HG03378 (cell line): Measurements from ENCODE around the gene NDUFA9.

ENCODE experiments used
- ATAC-seq: cut with Tn5 transposase; IDR thresholded peaks from one replicate; pipeline ENCODE4 v1.9.1; 2021; ENCODE audit warnings: mild to moderate bottlenecking, moderate library complexity; ENCODE audit not compliant: unreplicated experiment

The NDUFA9 gene

GRCh38 chr12:4648501-4649357 lies at the start of gene NDUFA9, which contains the start of gene AKAP3:
Gene NDUFA9, plus strand, starts transcription at chr12:4649114. Its CDS starts 13 bp downstream, at chr12:4649127.
Gene AKAP3, minus strand, starts transcription at chr12:4649051. Its CDS starts 10,855 bp downstream, at chr12:4638196.
- peak; percentile 71 for ATAC-seq

- ATAC-seq = no peak
These were observed 45.5 kb upstream of the NDUFA9 start for GRCh38 chr12:4603421-4603820.

GRCh38 chr12:4603946-4604345 lies 45.0 kb upstream of the NDUFA9 start:
- no peak for ATAC-seq

- peak; percentile 93 for ATAC-seq
These were observed 44.2 kb upstream of the NDUFA9 start for GRCh38 chr12:4604684-4605193.

GRCh38 chr12:4607056-4607455 lies 41.9 kb upstream of the NDUFA9 start:
- no peak for ATAC-seq

- ATAC-seq = no peak
These were observed 39.8 kb upstream of the NDUFA9 start for GRCh38 chr12:4609071-4609470.

- no peak for ATAC-seq
These were observed 38.4 kb upstream of the NDUFA9 start for GRCh38 chr12:4610481-4610880.

GRCh38 chr12:4615667-4616066 lies 33.2 kb upstream of the NDUFA9 start:
- ATAC-seq = no peak

GRCh38 chr12:4621511-4621910 lies 27.4 kb upstream of the NDUFA9 start:
- no peak for ATAC-seq

- ATAC-seq = no peak
These were observed 22.4 kb upstream of the NDUFA9 start for GRCh38 chr12:4626543-4626942.

GRCh38 chr12:4628406-4628805 lies 20.5 kb upstream of the NDUFA9 start:
- no peak for ATAC-seq

GRCh38 chr12:4630262-4630661 lies 18.7 kb upstream of the NDUFA9 start:
- no peak for ATAC-seq

GRCh38 chr12:4643747-4644146 lies 5.2 kb upstream of the NDUFA9 start:
- no peak for ATAC-seq

GRCh38 chr12:4645023-4645422 lies 3.9 kb upstream of the NDUFA9 start:
- no peak for ATAC-seq

- ATAC-seq = no peak
These were observed 812 bp upstream of the NDUFA9 start for GRCh38 chr12:4648104-4648500.

- no peak for ATAC-seq
These were observed 396 bp downstream of the NDUFA9 start for GRCh38 chr12:4649358-4649661.

GRCh38 chr12:4653257-4653656 lies 4.3 kb downstream of the NDUFA9 start:
- no peak for ATAC-seq

GRCh38 chr12:4653691-4654090 lies 4.8 kb downstream of the NDUFA9 start:
- ATAC-seq = no peak

GRCh38 chr12:4663971-4664505 lies 15.1 kb downstream of the NDUFA9 start:
- no peak for ATAC-seq

- ATAC-seq = no peak
These were observed 16.3 kb downstream of the NDUFA9 start for GRCh38 chr12:4665236-4665635.

- no peak for ATAC-seq
These were observed 30.8 kb downstream of the NDUFA9 start for GRCh38 chr12:4679711-4680110.

GRCh38 chr12:4681732-4682131 lies 32.8 kb downstream of the NDUFA9 start:
- no peak for ATAC-seq
